Thoracic aorta (tissue), 2 donors: Measurements from ENCODE around the gene DNM3. TPM values are rescaled to one million over a fixed set of nuclear protein-coding genes. Genes with fewer than 3 reads are reported as not detected.

Source experiments
- ATAC-seq: fragments of 150-250 bp; one replicate; pipeline ENCODE4 v1.8.0; 2017; ENCODE audit warnings: low read depth; ENCODE audit not compliant: insufficient number of reproducible peaks, low FRiP score
- DNase-seq: peaks from one replicate; pipeline ENCODE4 v3.0.0-alpha.2; 2020; ENCODE audit warnings: low spot score
- H3K27ac ChIP-seq, 2 donors: fragments of 200-600 bp; sonication (generic); 1 replicate in 1 of 2; 2 replicates in 1 of 2; pipeline ENCODE4 v1.5.1; 2016; ENCODE audit warnings: mild to moderate bottlenecking in 2 of 2, moderate library complexity in 2 of 2
- H3K27me3 ChIP-seq: fragments of 200-600 bp; sonication (generic); replicated peaks from 2 replicates; pipeline ENCODE4 v1.6.0; 2016; ENCODE audit warnings: mild to moderate bottlenecking; ENCODE audit not compliant: insufficient read depth
- H3K36me3 ChIP-seq: fragments of 200-600 bp; sonication (generic); one replicate; pipeline ENCODE4 v1.5.1; 2016
- H3K4me1 ChIP-seq, 2 donors: fragments of 200-600 bp; sonication (generic); 1 replicate in 1 of 2; 2 replicates in 1 of 2; pipeline versions ENCODE4 v1.5.1 to v1.6.0; 2016; ENCODE audit warnings: low read depth in 2 of 2, mild to moderate bottlenecking in 1 of 2; ENCODE audit not compliant: control insufficient read depth in 1 of 2
- H3K4me3 ChIP-seq: fragments of 200-600 bp; sonication (generic); 2 replicates; pipeline ENCODE4 v1.5.1; 2016; ENCODE audit warnings: mild to moderate bottlenecking
- H3K9me3 ChIP-seq: fragments of 200-600 bp; sonication (generic); 2 replicates; pipeline ENCODE4 v1.5.1; 2016
- CTCF ChIP-seq: fragments of 200-600 bp; sonication (generic); IDR thresholded peaks from one replicate; pipeline ENCODE4 v1.5.1; 2019; ENCODE audit warnings: antibody characterized with exemption
- total RNA-seq, 2 donors: library from RNA; depleted of rRNA; stranded (reverse); fragments of >200 nt; gene quantifications; one replicate each; pipeline versions ENCODE4 v1.1.0 to v1.2.3, GENCODE V29; 2016

The DNM3 gene
- total RNA-seq, 2 donors from 2014 or later = 5.8 to 7.5 TPM

DNA sequence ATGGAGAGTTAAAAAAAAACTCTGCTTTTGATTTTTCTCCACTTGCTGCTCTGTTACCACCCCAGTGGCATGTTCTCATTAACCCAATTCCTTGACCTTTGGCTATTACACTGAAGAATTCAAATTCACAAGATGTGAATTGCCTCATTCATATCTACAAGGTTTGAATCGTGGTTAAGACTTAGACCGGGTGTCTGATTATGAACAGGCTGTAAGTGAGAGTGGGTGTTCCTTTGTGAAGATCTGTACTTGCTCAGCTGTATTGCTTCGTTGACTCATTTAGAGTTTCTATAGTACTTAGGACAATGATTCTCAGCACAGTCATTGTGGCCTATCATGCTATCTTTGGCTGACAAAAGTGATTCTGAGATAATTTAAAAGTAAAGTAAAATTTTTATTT is 36.4 kb downstream of the DNM3 start:
- DNase-seq = no peak
- no peak for ATAC-seq
- no peak overlapping the region for H3K27ac ChIP-seq

GRCh38 chr1:171879556-171879955 is 38.3 kb downstream of the DNM3 start:
- H3K4me1 ChIP-seq = no peaks in the 10 kb centered on the region
- H3K36me3 ChIP-seq = no peaks in the 10 kb centered on the region
- ATAC-seq (no peak), DNase-seq (no peak)
- H3K4me3 ChIP-seq = no peak overlapping the region
- no peaks in the 10 kb centered on the region for H3K27me3 ChIP-seq
- no peak for TF ChIP-seq CTCF
- no peak overlapping the region for H3K27ac ChIP-seq
- no peaks in the 10 kb centered on the region for H3K9me3 ChIP-seq

More for the DNA sequence above, 36.4 kb downstream of the DNM3 start:
- Histone ChIP-seq H3K36me3 (no peaks in the 10 kb centered on the region), H3K4me3 (no peak overlapping the region), H3K4me1 (no peaks in the 10 kb centered on the region), H3K27me3 (no peaks in the 10 kb centered on the region), H3K9me3 (no peaks in the 10 kb centered on the region)
- TF ChIP-seq CTCF = no peak

DNA sequence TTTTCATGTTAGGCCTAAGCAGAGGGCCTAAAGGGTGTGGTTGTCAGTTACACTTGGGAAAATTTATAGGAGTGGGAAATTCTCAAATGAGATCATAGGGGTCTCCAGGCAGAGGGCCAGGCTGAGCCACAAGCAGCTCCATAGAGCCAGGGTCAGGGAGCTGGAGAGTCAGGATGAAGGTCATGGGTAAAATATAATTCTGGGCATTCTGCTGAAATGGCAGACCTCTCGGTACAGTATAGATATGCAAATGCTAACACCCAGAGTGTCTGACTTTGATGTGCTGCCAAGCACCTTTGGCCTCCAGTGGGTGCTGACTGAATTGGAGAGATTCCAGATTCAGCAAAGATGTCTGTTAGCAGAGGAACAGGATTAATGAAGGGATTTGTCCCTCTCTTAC is 40.1 kb downstream of the DNM3 start:
- no peaks in the 10 kb centered on the region for H3K4me1 ChIP-seq
- no peak overlapping the region for H3K4me3 ChIP-seq
- TF ChIP-seq CTCF = no peak

DNA sequence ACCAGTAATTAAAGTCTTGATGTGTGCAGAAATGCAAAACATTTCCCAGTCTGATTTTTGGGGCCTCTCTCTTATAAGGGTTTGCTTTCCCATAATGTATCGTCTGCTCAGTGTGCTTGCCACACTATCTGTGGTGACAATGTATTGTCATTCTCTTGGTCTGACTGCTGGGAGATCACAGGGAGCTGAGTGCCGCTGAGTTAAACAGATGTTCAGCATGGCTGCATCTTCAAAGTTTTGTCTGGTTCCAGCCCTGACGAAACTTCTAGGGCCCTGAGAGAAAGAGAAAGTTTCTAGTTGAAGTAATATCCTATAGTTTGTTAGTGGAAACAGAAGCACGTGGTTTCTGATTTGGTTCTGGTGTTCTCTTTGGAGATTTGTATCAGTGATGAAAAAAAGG is 42.6 kb downstream of the DNM3 start:
- ATAC-seq = no peak
- Histone ChIP-seq H3K4me1 (no peaks in the 10 kb centered on the region), H3K36me3 (no peaks in the 10 kb centered on the region), H3K27ac (no peak overlapping the region), H3K9me3 (no peaks in the 10 kb centered on the region), H3K27me3 (no peaks in the 10 kb centered on the region), H3K4me3 (no peak overlapping the region)
- DNase-seq = no peak
- TF ChIP-seq CTCF = no peak

More for the DNA sequence above, 40.1 kb downstream of the DNM3 start:
- ATAC-seq (no peak), DNase-seq (no peak)
- H3K36me3 ChIP-seq = no peaks in the 10 kb centered on the region
- no peaks in the 10 kb centered on the region for H3K27me3 ChIP-seq
- H3K9me3 ChIP-seq = no peaks in the 10 kb centered on the region
- no peak overlapping the region for H3K27ac ChIP-seq

DNA sequence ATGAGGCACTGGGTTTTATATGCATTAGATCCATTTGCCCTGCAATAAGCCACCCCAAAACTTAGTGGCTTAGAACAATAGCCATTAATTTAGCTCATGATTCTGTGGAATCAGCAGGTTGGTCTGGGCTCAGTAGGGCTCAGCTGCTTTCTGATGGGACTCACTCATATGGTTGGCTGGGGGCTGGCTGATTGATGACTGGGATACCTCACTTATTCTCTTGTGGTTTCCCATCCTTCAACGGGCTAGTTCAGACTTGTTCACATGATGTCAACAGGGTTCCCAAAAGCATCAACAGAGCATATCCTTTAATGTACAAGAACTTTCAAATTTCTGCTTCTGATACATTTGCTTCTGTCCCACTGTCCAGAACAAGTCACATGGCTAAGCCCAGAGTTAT is 43.2 kb downstream of the DNM3 start:
- H3K4me3 ChIP-seq = no peak overlapping the region
- no peak overlapping the region for H3K27ac ChIP-seq
- no peak for TF ChIP-seq CTCF
- DNase-seq (no peak), ATAC-seq (no peak)
- H3K9me3 ChIP-seq = no peaks in the 10 kb centered on the region
- no peaks in the 10 kb centered on the region for H3K36me3 ChIP-seq
- H3K4me1 ChIP-seq = no peaks in the 10 kb centered on the region
- no peaks in the 10 kb centered on the region for H3K27me3 ChIP-seq
